A549 (cell line): ENCODE data around the gene LCNL1.

Experiments
- CTCF ChIP-seq: fragments of >200 bp; sonication (Bioruptor Twin); formaldehyde crosslinking; IDR thresholded peaks from 3 replicates; pipeline ENCODE4 v1.5.1; 2016
- ELK1 ChIP-seq: fragments of 150-350 bp; IDR thresholded peaks from 2 replicates; pipeline ENCODE4 v1.6.1; 2014; ENCODE audit warnings: low read depth, mild to moderate bottlenecking, low read length
- NR3C1 ChIP-seq: fragments of >200 bp; sonication (Bioruptor Twin); formaldehyde crosslinking; IDR thresholded peaks from 3 replicates; pipeline ENCODE4 v1.6.1; 2017
- POLR2A ChIP-seq: IDR thresholded peaks from 2 replicates; pipeline ENCODE4 v1.6.1; 2012; ENCODE audit warnings: mild to moderate bottlenecking, low read length
- REST ChIP-seq: fragments of 200-600 bp; sonication (generic); IDR thresholded peaks from 2 replicates; pipeline ENCODE4 v1.6.1; 2016; ENCODE audit warnings: antibody characterized with exemption, mild to moderate bottlenecking, moderate library complexity
- SMC3 ChIP-seq: fragments of >200 bp; sonication (Bioruptor Twin); formaldehyde crosslinking; IDR thresholded peaks from 3 replicates; pipeline ENCODE4 v1.6.1; 2018; ENCODE audit warnings: inconsistent platforms
- ZFP36 ChIP-seq: fragments of 450-650 bp; IDR thresholded peaks from 2 replicates; pipeline ENCODE4 v1.6.1; 2014; ENCODE audit warnings: borderline replicate concordance; ENCODE audit not compliant: partially characterized antibody

- TF ChIP-seq POLR2A (no peak), NR3C1 (no peak), ZFP36 (no peak), SMC3 (no peak), REST (no peak), CTCF (no peak), ELK1 (no peak)
These were observed 13.0 kb upstream of the LCNL1 start for GRCh38 chr9:136969774-136970173.
